GM21390 (cell line): ENCODE data around the gene CCND1.

Source experiments
- ATAC-seq: cut with Tn5 transposase; IDR thresholded peaks from one replicate; pipeline ENCODE4 v1.9.1; 2021; ENCODE audit not compliant: unreplicated experiment

The CCND1 gene

GRCh38 chr11:69651834-69652620 is 11.1 kb downstream of the CCND1 start:
- no peak for ATAC-seq

- no peak for ATAC-seq
These were observed 12.0 kb downstream of the CCND1 start for GRCh38 chr11:69652999-69653398.

- no peak for ATAC-seq
These were observed 12.5 kb downstream of the CCND1 start for GRCh38 chr11:69653406-69653960.

- no peak for ATAC-seq
These were observed 13.2 kb downstream of the CCND1 start for GRCh38 chr11:69654001-69654659.

DNA sequence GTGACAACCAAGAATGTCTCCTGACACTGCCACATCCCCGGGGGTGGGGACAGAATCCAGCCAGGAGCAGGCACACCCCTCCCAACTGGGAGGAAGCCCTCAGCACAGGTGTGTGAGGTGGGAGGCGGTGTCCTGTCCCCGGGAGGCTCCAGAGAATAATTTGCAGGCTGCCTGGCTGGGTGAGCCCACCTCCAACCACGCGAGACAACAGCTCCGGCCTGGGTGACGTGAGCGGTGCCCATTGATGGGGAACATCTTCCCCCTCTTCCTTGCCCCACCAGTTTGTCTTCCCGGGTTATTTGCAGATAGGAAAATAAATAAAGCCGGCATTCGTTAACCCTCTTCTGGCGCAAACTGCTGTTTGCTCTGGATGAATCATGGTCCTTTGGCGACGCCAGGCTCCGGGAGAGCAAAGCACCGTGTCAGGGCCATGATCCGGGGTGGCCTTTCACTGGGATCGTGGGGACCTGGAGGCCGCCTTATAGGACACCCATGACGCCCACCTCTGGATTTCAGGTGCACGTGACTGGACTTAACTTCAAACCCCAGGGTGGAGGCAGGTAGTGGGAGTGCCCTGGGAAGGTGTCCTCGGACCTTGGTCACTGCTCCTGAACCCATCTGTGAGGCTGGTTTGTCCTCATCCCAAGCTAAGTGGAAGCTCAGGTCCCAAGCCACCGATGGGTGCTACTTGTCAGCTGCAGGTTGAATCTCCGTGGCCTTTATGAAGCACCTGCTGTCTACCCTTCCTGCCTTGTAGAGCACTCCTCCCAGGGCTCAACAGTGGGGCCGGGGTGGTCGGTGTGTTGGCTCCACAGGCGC is 13.9 kb downstream of the CCND1 start:
- no peak for ATAC-seq

- no peak for ATAC-seq
These were observed 14.8 kb downstream of the CCND1 start for GRCh38 chr11:69655479-69656428.

DNA sequence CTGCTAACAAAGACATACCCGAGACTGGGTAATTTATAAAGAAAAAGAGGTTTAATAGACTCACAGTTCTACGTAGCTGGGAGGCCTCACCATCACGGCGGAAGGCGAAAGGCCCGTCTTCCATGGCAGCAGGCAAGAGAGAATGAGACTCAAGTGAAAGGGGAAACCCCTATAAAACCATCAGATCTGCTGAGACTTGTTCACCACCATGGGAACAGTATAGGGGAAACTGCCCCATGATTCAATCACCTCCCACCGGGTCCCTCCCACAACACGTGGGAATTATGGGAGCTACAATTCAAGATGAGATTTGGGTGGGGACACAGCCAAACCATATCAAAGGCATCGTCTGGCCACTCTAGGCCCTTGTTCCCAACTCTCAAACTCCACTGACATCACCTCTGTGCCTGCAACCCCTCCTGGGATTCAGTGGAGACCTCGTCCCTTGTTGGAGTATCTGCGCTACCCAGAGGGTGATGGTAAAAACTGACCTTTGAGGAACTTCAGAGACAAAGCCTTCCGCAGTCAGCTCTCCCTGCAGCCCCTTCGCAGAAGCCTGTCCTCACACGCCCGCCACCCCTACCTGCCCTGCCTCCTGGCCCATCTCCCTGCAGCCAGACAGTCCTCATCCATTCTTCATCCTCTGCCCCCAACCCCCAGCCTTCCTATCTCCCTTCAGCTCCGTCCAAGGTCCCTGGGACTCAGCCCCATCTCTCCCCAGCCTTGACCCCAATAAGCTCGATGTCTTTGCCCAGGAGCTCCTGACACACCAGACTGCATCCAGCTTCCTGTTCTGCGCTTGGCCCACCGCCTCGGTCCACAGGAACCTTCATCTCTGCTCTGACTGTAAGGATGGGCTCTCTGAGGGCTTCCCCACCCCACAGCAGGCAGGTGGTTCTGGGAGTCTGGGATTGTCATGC is 15.8 kb downstream of the CCND1 start:
- no peak for ATAC-seq

GRCh38 chr11:69657456-69657910 is 16.5 kb downstream of the CCND1 start:
- ATAC-seq: no peak

DNA sequence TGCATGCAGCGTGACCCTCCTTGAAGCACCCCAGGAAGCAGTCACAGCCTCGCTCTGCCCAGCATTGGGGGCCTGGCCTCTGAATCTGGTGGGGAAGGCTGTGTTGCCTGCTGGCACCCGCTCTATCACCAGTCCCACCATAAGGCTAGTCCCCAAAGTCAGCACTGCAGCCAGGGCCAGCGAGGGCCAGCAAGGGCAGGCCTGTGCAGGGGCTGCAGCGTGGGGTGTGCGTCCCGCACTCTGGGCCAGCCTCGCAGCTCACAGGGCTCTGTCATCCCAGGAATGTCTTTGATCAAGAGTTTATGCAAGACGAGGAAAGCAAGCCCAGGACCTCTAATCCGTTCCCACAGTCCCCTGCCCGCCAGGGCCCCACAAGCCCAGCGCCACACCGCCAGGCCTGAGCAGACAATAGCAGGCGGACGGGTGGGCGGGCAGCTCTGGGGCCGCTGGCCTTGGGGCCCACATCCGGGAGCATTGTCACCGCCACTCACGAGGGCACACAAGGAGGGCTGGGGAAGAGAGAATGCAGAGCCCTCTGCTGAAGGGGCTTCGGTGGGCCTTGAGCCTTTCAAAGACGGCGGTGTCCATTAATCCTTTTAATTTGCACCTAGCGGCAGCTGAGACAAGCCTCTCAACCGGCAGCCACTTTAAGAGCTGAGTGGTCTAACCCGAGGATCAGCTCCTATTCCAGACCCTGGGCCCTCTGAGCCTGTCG is 17.1 kb downstream of the CCND1 start:
- no peak for ATAC-seq

DNA sequence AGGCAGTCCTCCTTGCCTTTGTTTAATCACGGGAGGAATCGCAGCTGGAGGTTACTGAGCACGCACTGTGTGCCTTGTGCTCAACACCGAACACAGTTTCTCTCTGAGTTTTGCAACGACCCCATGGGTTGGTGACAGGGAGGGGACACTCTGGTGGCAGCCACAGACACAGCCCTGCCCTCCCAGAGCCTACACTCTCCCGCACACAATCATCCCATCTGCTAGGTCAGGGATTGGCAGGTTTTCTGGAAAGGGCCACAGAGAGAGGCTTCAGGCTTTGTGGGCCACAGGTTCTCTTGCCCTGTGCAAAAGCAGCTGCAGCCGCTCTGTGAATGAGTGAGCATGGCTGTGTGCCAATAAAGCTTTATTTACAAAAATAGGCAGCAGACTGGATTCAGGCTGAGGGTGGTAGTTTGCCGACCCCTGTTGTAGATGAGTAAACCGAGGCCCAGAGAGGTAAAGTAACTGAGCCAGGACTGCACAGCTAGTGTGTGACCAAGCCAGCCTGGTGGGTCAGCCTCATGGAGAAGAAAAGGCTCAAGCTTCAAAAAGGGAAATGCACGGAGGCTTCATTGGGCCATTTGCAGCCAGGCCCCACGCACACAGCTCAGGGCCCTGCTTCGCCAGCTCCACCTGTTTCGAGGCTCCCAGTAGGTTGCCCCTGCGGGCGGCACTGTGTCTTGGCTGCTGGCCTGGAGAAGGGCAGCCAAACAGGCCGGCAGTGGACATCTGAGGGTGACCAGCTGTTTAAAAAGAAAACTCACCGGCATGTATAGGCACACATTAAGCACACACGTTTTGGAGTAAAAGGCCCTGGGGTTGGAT is 17.9 kb downstream of the CCND1 start:
- no peak for ATAC-seq

DNA sequence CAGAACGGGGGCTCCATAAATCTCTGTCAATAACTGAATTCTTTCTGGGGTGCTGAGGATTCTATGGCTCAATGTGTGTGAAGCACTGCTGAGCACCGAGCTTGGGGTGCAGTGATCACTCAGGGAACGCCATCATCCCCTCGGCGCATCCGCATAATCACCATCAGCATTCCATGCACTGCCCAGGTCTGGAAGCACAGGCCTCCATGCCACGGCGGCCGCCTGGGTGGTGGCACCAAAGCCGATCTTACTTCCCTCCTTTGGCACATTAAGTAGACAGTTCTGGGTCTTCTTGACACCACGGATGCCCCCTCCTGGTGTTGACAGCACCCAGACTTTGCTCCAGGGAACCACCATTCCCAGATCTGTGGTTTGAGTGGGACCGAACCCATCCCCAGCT is 18.6 kb downstream of the CCND1 start:
- no peak for ATAC-seq

GRCh38 chr11:69660001-69660500 is 19.1 kb downstream of the CCND1 start:
- ATAC-seq: no peak

DNA sequence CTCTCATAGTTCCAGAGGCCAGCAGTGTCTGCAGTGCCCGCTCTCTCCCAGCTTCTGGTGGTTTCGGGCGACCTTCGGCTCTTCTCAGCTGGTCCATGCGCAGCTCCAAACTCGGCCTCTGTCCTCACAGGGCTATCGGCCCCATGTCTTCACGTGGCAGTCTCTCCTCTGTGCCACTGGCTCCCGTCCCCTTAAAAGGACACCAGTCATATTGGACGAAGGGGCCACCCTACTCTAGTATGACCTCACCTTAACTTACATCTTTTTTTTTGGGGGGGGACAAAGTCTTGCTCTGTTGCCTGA is 20.4 kb downstream of the CCND1 start:
- ATAC-seq: no peak

DNA sequence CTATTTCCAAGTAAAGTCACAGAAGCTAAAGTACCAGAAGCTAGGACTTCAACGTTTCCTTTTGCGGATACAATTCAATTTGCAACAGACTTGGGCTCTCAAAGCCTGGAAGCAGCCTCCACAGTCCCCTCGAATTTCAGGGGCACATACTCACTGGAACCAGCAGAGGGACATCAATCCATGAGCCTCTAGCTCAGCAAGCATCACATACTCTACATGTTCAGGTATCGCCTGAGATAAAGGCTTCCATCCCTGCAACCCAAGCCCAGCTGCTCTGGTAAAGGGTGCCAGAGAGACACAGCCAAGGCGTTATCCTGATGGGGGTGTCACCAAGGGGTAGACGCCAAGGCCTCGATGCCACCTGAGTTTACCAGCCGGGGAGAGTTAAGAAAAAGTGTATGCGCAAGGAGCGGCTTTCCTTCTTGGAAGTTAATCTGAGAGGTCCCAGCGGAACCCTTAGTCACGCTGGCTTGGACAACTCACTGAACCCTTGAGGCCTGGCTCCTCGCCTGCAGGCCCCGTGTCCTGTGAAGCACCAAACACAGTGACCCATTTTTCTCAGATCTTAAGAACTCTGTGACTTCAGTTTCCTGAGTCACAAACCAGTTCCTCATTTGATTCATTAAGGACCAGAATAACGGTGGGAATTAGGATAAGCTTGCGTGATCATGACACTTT is 21.2 kb downstream of the CCND1 start:
- no peak for ATAC-seq

DNA sequence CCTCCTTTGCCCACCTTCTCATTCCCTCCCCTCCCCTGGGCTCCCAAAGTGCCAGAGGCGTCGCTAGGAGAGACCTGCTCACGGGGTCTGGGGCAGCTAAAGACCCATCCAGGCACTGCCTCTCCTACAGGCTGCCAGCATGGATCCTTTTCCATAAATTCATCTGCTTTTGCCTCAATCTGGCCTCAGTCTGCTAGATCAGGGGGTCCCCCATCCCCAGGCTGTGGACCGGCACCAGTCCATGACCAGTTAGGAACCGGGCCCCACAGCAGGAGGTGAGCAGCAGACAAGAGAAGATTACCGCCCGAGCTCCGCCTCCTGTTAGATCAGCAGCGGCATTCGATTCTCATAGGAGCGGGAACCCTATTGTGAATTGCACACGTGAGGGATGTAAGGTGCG is 21.9 kb downstream of the CCND1 start:
- ATAC-seq: no peak

DNA sequence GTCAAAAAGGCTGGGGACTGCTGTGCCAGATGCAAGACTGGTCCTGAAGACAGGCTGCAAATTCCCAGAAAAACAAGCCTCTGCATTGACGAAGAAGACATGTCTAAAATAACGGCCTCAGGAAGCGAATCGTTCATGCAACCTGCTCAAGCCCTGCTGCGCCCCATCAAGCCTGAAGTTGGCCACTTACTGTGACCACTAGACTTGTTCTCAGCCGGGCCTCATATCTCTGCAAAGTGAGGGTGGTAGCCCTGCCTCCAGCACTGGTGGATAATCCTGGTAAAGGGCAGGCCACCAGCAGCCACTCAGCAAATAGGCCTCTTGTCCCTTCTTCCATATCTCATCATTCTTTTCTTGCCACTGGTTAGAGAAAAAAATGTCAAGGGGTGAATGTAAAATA is 22.4 kb downstream of the CCND1 start:
- no peak for ATAC-seq

DNA sequence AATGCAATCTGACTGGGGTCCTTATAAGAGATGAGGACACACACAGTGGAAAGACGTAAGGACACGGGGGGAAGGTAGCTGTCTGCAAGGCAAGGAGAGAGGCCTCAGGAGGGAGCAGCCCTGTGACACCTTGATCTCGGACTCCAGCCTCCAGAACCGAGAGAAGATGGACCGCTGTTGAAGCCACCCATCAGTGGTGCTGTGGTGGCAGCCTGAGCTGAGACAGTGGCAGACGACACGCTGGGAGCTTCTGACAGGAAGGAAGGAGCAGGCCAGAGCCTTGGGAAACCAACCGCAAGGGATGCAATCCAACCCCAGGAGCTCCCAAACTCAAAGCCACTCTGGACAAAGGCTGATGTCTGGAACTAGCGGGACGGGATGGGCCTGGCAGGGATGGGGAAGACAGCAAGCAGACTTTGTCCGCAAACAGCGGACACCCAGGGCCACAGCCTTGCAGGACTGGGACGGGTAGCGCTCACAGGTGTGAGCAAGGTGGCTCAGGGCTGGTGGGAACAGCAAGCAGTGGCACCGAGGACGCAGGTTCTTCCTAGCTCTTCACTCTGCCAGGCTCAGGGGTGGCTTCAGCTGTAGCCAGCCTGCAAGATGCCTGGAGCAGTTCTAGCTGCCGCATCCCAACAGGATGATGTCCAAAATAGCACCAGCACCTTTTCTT is 23.3 kb downstream of the CCND1 start:
- ATAC-seq: no peak
